GM21367 (cell line): ENCODE data around the gene CABLES1.

ENCODE experiments used
- ATAC-seq: cut with Tn5 transposase; IDR thresholded peaks from one replicate; pipeline ENCODE4 v1.9.1; 2021; ENCODE audit not compliant: unreplicated experiment

CABLES1 gene

GRCh38 chr18:23238651-23239349 lies 103.5 kb downstream of the CABLES1 start:
- no peak for ATAC-seq

GRCh38 chr18:23239350-23239692 lies 104.0 kb downstream of the CABLES1 start:
- ATAC-seq, result no peak

GRCh38 chr18:23239885-23240608 lies 104.8 kb downstream of the CABLES1 start:
- ATAC-seq, result no peak

GRCh38 chr18:23240609-23240930 lies 105.3 kb downstream of the CABLES1 start:
- ATAC-seq, result no peak

GRCh38 chr18:23241833-23242496 lies 106.7 kb downstream of the CABLES1 start:
- ATAC-seq, result peak; percentile 87

GRCh38 chr18:23243178-23243577 lies 107.9 kb downstream of the CABLES1 start:
- ATAC-seq, result no peak

GRCh38 chr18:23243816-23244215 lies 108.5 kb downstream of the CABLES1 start:
- no peak for ATAC-seq

GRCh38 chr18:23244401-23244800 lies 109.1 kb downstream of the CABLES1 start:
- no peak for ATAC-seq

- no peak for ATAC-seq
Measured at GRCh38 chr18:23245461-23245860, 110.2 kb downstream of the CABLES1 start.

- ATAC-seq, result no peak
Measured at GRCh38 chr18:23247331-23247730, 112.0 kb downstream of the CABLES1 start.

GRCh38 chr18:23247896-23248295 lies 112.6 kb downstream of the CABLES1 start:
- ATAC-seq, result no peak

GRCh38 chr18:23248826-23249225 lies 113.5 kb downstream of the CABLES1 start:
- no peak for ATAC-seq

GRCh38 chr18:23249348-23249747 lies 114.1 kb downstream of the CABLES1 start:
- no peak for ATAC-seq

GRCh38 chr18:23250893-23251656 lies 115.8 kb downstream of the CABLES1 start:
- no peak for ATAC-seq

GRCh38 chr18:23253630-23254029 lies 118.3 kb downstream of the CABLES1 start:
- no peak for ATAC-seq

- ATAC-seq, result no peak
Measured at GRCh38 chr18:23257137-23257536, 121.9 kb downstream of the CABLES1 start.

- no peak for ATAC-seq
Measured at GRCh38 chr18:23257686-23258565, 122.6 kb downstream of the CABLES1 start.

- ATAC-seq, result no peak
Measured at GRCh38 chr18:23258566-23259469, 123.5 kb downstream of the CABLES1 start.
